ENCODE results near the gene BLTP3A. TPM values are rescaled to one million over a fixed set of nuclear protein-coding genes. Genes with fewer than 3 reads are reported as not detected.
"Not testable (repeated sequence)": the region's sequence is repeated elsewhere in the genome, so short reads cannot be mapped to it uniquely, and the experiment has no call there.

Gene BLTP3A
- total and polyA plus RNA-seq, 2 of the 13 experiments (the other 11 are each of a cell fraction or from before 2014, with no cell fraction given): 22.1 to 24.0 TPM

- H3K79me2 ChIP-seq (ENCODE audit: insufficient read depth, low read length): peaks cover 87% of the 10 kb centered on the region
- peaks cover 21% of the 10 kb centered on the region for H3K4me1 ChIP-seq (ENCODE audit: insufficient read depth, low read length)
Measured at GRCh38 chr6:34808473-34808872, 16.6 kb downstream of the BLTP3A start.

GRCh38 chr6:34809419-34809818 is 17.5 kb downstream of the BLTP3A start:
- FAIRE-seq; CTCF ChIA-PET (ENCODE audit: low intra/inter-chr PET ratio, low total read pairs); in situ Hi-C loops (cut with HindIII; ENCODE audit: extremely low pct_ligation_motif_present, low pct_unique_long_range_greater_than_20kb); H2AFZ ChIP-seq (ENCODE audit: low read length); DNase-seq (ENCODE audit: low spot score); H3K27me3 ChIP-seq (ENCODE audit: control insufficient read depth in 1 of 2, insufficient read depth in 2 of 2, low read length in 2 of 2); H3K9me3 ChIP-seq (ENCODE audit: low read length); H3K4me3 ChIP-seq (replicated peaks in 1 of 3; ENCODE audit: insufficient read depth in 1 of 3, low read depth in 2 of 3, low read length in 3 of 3); POLR2A ChIA-PET; H3K9ac ChIP-seq (ENCODE audit: insufficient read depth, low read depth, low read length); H3K36me3 ChIP-seq (replicated peaks in 1 of 2; ENCODE audit: control insufficient read depth in 1 of 2, insufficient read depth in 2 of 2, low read length in 2 of 2); H3K27ac ChIP-seq (ENCODE audit: extremely low read length, insufficient read depth, low read length); intact Hi-C loops (cut with micrococcal nuclease; ENCODE audit: unreplicated experiment); BruUV-seq (replicated peaks); H3K4me2 ChIP-seq (ENCODE audit: low read depth, low read length); ATAC-seq: not testable (repeated sequence)
- peak; percentile 58; the same call in 1 of the 2 replicates for TF ChIP-seq ZNF121 (CRISPR knock-in tag; IDR thresholded peaks at IDR 0.05)
- peak; percentile 38 for TF ChIP-seq RBM22 (optimal IDR thresholded peaks at IDR 0.05; ENCODE audit: low read length)
- H4K20me1 ChIP-seq (ENCODE audit: insufficient read depth, low read length): peaks cover 28% of the 10 kb centered on the region
- WGBS (ENCODE audit: low lambda C conversion rate): 83% methylated on average over 9 of the region's 9 CpGs
- peaks cover 21% of the 10 kb centered on the region for H3K4me1 ChIP-seq (ENCODE audit: insufficient read depth, low read length)
- peaks cover 85% of the 10 kb centered on the region for H3K79me2 ChIP-seq (ENCODE audit: insufficient read depth, low read length)

More at GRCh38 chr6:34808473-34808872, 16.6 kb downstream of the BLTP3A start:
- H3K36me3 ChIP-seq (replicated peaks in 1 of 2; ENCODE audit: control insufficient read depth in 1 of 2, insufficient read depth in 2 of 2, low read length in 2 of 2); FAIRE-seq; H3K27ac ChIP-seq (ENCODE audit: extremely low read length, insufficient read depth, low read length); H3K9me3 ChIP-seq (ENCODE audit: low read length); POLR2A ChIA-PET; in situ Hi-C loops (cut with HindIII; ENCODE audit: extremely low pct_ligation_motif_present, low pct_unique_long_range_greater_than_20kb); H3K4me3 ChIP-seq (replicated peaks in 1 of 3; ENCODE audit: insufficient read depth in 1 of 3, low read depth in 2 of 3, low read length in 3 of 3); CTCF ChIA-PET (ENCODE audit: low intra/inter-chr PET ratio, low total read pairs); BruUV-seq (replicated peaks); DNase-seq (ENCODE audit: low spot score); H3K9ac ChIP-seq (ENCODE audit: insufficient read depth, low read depth, low read length); H2AFZ ChIP-seq (ENCODE audit: low read length); ATAC-seq; intact Hi-C loops (cut with micrococcal nuclease; ENCODE audit: unreplicated experiment); H3K4me2 ChIP-seq (ENCODE audit: low read depth, low read length); H3K27me3 ChIP-seq (ENCODE audit: control insufficient read depth in 1 of 2, insufficient read depth in 2 of 2, low read length in 2 of 2): not testable (repeated sequence)
- 93% methylated on average over 3 of the region's 3 CpGs for WGBS (ENCODE audit: low lambda C conversion rate)
- H4K20me1 ChIP-seq (ENCODE audit: insufficient read depth, low read length): peaks cover 32% of the 10 kb centered on the region
- peak; percentile 60 for TF ChIP-seq ZNF121 (CRISPR knock-in tag; IDR thresholded peaks at IDR 0.05)

Data from HepG2 (cell line).